ENCODE measurements around the gene CYRIA. TPM values are rescaled to one million over a fixed set of nuclear protein-coding genes. Genes with fewer than 3 reads are reported as not detected.
A peak's percentile ranks its signal among the peaks of the same experiment; 100 is the strongest.

Gene CYRIA
- total and polyA plus RNA-seq, 11 donors: 0.86 to 19.9 (median 2.7) TPM

DNA sequence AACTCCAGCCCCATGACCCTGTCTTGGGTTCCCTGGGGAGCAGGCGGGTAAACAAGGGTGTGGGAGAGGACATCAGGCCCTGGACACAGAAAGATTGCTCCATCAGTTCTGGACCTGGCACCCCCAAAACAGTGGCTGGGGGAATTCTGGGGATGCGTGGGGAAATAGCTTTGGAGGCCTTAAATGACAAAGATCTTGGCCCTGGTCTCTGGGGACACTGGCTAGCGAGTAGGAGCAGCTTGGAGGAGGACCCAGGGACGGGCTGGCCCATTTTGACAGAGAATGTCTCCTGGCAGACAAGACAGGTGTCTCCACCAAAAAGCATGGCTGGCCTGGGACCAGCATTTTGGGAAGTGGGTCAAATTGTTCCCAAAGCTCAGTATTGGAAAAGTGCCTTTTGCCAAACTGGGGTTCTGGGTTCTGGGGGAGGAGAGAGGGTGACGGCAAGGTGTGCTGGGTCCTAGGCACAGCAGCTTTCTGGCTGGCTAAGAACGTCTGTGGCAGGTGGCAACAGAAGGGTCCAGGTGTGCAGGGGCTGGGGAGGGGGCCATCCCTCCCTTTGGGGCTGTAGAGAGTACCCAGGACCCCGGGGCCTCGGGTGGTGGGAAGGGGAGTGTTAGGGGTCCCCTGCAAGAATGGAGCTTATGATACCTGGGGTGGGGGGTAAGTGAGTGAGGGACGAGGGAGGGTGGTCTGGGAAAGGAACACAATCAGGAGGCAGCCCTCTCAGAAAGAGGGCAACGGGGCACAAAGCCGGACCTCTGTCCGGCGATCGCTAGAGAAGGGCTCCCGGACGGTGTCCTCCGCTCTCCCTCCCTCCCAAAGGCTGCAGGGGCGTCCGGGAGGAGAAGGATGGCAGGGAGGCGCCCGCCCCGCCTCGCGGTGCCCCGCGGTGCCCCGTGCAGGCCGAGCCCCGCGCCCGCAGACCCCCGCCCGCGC, 556 bp downstream of the CYRIA start:
- 8 to 27% (median 16%) methylated on average over 12 to 34 of the region's 34 CpGs for WGBS, 4 donors
- DNase-seq (peak in 2 of 5 donors; percentile 33 to 39), ATAC-seq (peak in 1 of 4 donors; percentile 6)
- H3K9me3 ChIP-seq: no peaks in the 10 kb centered on the region
- TF ChIP-seq, protein P1, sequence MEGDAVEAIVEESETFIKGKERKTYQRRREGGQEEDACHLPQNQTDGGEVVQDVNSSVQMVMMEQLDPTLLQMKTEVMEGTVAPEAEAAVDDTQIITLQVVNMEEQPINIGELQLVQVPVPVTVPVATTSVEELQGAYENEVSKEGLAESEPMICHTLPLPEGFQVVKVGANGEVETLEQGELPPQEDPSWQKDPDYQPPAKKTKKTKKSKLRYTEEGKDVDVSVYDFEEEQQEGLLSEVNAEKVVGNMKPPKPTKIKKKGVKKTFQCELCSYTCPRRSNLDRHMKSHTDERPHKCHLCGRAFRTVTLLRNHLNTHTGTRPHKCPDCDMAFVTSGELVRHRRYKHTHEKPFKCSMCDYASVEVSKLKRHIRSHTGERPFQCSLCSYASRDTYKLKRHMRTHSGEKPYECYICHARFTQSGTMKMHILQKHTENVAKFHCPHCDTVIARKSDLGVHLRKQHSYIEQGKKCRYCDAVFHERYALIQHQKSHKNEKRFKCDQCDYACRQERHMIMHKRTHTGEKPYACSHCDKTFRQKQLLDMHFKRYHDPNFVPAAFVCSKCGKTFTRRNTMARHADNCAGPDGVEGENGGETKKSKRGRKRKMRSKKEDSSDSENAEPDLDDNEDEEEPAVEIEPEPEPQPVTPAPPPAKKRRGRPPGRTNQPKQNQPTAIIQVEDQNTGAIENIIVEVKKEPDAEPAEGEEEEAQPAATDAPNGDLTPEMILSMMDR (IDR thresholded peaks at IDR 0.05): no peak
- no peak for TF ChIP-seq POLR2A (IDR thresholded peaks at IDR 0.05)
- intact Hi-C loops (cut with DNase I): loop anchor here in 6 of 10 donors (5.0 to 10.0 kb wide), 4 partner anchors 33 to 50 kb away; no protein-coding TSS in a partner anchor
- no peaks in the 10 kb centered on the region for H3K27me3 ChIP-seq
- H3K4me3 ChIP-seq: peak overlapping the region; percentile 32 to 94 (median 70)
- no peaks in the 10 kb centered on the region for H3K36me3 ChIP-seq
- peaks cover 0 to 55% (median 18%) of the 10 kb centered on the region in 12 donors for H3K4me1 ChIP-seq
- peak overlapping the region; percentile 11 to 86 (median 68) for H3K27ac ChIP-seq

DNA sequence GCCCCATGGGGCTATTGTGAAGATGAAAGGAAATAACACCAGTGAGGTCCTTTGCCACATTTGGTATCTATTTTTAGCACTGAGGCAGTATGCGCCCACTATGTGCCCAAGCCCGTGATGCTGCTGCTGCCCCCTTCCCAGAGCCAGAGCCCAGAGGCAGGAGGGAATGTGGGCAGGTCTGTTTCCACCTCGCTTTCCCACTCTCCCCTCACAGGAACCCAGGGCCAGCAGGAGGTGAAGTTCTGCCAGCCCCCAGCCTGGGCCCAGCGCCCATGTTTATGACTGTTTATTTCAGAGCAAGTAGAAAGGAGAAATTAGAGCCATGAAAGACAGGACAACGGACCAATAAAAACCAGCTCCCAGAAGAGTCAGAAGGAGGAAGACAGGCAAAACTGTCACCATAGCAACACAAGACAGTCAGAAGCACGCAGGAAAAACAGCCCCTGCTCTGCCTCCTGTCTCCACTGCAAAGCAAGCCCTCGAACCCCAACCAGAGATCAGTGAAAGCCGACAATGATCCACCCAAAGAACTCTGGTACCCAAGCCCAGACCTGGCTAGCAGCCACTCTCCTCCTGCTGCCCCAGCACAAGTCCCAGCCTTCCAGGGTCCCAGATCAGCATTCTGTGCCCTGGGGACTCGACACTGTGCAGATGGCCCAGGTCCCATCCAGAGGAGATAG, 1.4 kb downstream of the CYRIA start:
- intact Hi-C loops (cut with DNase I): loop anchor here in 4 of 10 donors (5.0 to 10.0 kb wide), 2 partner anchors 42 to 49 kb away; no protein-coding TSS in a partner anchor
- no peak for TF ChIP-seq POLR2A (IDR thresholded peaks at IDR 0.05)
- TF ChIP-seq, protein P1 (IDR thresholded peaks at IDR 0.05): no peak
- peak overlapping the region; percentile 32 to 94 (median 70) for H3K4me3 ChIP-seq
- peak; percentile 56 to 66 (median 58) for ATAC-seq
- no peaks in the 10 kb centered on the region for H3K9me3 ChIP-seq
- H3K4me1 ChIP-seq: peaks cover 0 to 64% (median 19%) of the 10 kb centered on the region in 12 donors
- WGBS, 4 donors: 46 to 62% (median 50%) methylated on average over 9 of the region's 9 CpGs
- H3K27ac ChIP-seq: peak overlapping the region; percentile 11 to 86 (median 66)
- DNase-seq: peak in 4 of 5 donors; percentile 46 to 74 (median 64)
- H3K36me3 ChIP-seq: no peaks in the 10 kb centered on the region
- no peaks in the 10 kb centered on the region for H3K27me3 ChIP-seq

DNA sequence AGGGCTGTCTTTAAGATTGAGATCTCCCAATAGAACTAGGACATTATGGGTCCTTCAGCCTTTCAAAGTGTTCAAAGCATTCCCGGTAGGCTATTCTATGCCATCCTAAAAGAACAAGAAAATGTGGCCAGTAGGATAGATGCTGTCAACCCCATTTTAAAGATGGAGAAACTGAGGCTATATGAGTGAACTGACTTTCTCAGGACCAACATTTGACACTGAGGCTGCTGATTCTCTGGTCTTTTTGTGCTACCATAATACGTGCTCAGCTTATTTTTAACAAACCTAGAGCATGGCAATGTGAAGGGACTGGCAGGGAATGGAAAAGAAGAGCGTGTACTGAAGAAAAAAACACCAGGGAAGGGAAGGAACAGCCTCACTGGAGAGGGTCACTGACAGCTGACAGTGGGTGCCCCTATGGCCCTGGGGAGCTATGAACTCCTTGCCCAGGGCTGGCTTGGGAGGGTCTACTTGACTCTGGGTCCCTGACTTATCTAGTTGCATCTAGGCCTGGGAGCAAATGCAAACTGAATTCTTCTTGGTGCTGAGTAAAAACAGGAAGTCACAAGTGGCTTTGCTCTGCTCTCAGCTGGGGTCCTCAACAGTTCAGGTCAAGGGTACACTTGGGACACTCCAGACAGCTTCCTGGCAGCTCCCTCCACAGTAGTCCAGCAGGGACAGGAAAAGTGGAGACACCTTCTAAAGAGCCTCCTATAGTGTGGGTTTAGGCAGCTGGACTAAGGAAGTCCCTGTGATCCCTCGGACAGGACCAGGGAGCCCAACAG, 2.3 kb downstream of the CYRIA start:
- intact Hi-C loops (cut with DNase I): loop anchor here in 4 of 10 donors (5.0 to 10.0 kb wide), 2 partner anchors 41 to 49 kb away; no protein-coding TSS in a partner anchor
- whole genome bisulfite sequencing, 4 donors: 83 to 91% (median 88%) methylated on average over 4 of the region's 4 CpGs
- DNase-seq: peak in 1 of 5 donors; percentile 24
- Histone ChIP-seq H3K36me3 (no peaks in the 10 kb centered on the region), H3K27me3 (no peaks in the 10 kb centered on the region), H3K27ac (peak overlapping the region in 9 of 12 donors; percentile 47 to 86 (median 73)), H3K4me1 (peaks cover 0 to 72% (median 24%) of the 10 kb centered on the region in 12 donors), H3K9me3 (no peaks in the 10 kb centered on the region), H3K4me3 (peak overlapping the region in 6 of 12 donors; percentile 68 to 94 (median 76))
- TF ChIP-seq, protein P1 (IDR thresholded peaks at IDR 0.05): no peak
- TF ChIP-seq POLR2A (IDR thresholded peaks at IDR 0.05): no peak
- ATAC-seq: peak in 1 of 4 donors; percentile 16

Data from heart left ventricle (tissue), 16 donors.